NCI-H2029 treated with DMSO at 0.1 percent for 48 hours (cell line): ENCODE measurements around the gene DDX1.
"Not testable (repeated sequence)": the region's sequence is repeated elsewhere in the genome, so short reads cannot be mapped to it uniquely, and the experiment has no call there.

Experiments
- DNase-seq: peaks from one replicate; lab custom pipeline; 2025; lab: John Stamatoyannopoulos, UW

Gene DDX1

DNA sequence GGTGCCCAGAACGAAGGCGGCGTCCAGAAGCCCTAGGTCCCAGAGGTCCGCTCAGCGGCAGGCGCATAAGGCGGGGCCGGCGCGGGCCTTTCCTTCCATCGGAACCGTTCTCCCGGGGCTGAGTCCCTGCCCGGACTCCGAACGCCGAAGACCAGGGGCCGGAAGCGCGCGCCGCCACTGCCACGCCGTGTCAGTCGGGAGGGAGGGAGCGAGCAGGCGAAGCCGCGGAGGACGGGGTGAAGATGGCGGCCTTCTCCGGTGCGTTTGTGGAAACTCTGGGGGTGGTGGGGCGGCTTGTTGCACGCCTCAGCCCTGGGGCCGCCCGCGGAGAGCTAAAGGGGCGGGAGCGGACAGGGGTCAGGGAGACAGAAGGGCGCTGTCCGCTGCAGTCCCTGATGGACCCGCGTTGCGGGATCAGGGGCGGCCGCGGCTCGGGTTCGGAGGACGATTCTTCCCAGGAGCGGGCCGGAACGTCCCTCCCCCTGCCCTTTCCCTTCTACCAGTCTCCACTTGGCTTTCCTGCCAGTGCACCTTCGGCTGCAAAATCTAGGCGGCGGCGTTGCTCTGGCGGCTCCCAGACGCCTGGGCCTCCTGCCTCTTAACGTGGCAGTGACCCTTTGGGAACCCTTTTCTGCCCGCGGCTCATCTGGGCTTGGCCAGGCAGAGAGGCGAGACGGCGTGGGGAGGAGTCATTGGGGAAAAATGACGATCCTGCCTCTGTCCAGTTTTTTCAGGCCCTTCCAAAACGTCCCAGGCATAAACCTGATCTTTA is at the start of gene DDX1:
TSS of gene DDX1 (plus strand) at position 177 of the 772 bp plus-strand sequence. CDS start at position 243, 66 bp downstream.
- DNase-seq, result peak; percentile 17

DNA sequence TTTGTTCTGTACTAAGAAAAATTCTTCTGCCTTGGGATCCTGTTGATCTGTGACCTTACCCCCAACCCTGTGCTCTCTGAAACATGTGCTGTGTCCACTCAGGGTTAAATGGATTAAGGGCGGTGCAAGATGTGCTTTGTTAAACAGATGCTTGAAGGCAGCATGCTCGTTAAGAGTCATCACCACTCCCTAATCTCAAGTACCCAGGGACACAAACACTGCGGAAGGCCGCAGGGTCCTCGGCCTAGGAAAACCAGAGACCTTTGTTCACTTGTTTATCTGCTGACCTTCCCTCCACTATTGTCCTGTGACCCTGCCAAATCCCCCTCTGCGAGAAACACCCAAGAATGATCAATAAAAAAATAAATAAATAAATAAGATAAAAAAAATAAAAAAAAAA is 49.4 kb upstream of the DDX1 start:
- not testable (repeated sequence) for DNase-seq

DNA sequence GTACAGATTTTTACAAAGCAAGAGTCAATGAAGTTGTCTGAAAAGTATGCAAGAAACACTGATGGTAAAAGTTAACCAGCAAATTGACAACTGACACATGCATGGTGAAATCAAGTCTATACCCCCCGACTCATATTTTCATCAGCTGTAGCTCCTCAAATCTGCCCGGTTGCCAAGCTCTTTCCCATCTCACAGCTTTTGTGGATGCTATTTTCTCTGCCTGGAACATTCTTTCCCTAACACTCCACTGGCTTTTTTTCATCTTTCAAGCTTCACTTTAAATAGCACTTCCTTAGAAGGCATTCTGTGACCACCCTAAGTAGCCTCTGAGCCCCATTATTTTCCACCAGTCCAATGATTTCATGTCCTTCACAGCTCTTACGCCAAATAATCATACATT is 48.6 kb upstream of the DDX1 start:
- DNase-seq, result no peak

DNA sequence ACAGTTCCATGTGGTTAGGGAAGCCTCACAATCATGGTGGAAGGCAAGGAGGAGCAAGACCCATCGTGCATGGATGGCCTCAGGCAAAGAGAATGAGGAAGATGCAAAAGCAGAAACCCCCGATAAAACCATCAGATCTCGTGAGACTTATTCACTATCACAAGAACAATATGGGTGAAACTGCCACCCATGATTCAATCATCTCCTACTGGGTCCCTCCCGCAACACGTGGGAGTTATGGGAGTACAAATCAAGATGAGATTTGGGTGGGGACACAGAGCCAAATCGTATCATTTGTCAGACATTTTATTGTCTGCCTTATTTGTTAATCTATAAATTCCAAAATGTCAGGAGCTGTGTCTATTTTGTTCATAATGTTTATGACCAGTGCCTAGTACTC is 48.1 kb upstream of the DDX1 start:
- no peak for DNase-seq

DNA sequence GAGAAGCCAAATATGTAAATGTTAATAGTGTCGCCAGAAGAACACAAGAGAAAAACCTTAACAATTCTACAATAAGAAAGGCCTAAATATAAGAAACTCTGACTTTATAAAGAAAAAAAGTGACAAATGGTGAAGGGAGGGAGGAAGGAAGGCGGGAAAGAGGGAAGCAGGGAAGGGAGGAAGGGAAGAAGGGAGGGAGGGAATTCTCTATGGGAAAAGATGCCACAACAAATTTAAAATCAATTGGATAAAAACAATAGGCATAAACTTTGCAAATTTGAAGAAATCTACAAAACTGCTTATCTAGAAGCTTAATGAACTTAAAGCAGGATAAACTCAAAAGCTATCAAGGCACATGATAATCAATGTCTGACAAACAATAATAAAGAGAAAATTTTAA is 47.4 kb upstream of the DDX1 start:
- DNase-seq, result no peak

DNA sequence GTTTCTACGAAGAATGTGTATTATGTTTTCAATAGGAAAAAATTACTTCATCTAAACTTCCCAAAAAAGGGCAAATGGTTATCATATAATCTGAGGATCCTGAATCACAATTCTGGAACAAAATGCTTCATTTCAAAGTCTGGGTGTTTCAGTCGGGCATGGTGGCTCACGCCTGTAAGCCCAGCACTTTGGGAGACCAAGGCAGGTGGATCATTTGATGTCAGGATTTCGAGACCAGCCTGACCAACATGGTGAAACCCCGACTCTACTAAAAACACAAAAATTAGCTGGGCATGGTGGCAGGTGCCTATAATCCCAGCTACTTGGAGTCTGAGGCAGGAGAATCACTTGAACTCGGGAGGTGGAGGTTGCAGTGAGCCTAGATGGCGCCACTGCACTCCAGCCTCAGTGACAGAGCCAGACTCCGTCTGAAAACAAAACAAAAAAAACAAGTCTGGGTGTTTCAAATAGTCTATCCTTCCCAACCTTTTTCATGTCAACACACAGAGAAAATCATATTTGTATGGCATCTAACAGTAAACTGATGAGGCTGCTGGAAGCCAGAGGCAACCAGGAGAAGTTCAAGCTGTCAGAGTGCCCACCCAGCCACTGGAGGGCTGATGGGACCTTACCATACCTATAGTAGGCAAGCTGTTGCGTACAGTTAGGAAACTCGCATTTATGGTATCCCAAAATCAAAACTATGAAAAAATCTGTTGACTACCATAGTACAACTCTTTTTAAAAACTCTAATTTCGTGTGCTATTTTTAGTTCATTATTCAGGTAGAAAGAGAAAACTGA is 45.2 kb upstream of the DDX1 start:
- DNase-seq, result no peak

DNA sequence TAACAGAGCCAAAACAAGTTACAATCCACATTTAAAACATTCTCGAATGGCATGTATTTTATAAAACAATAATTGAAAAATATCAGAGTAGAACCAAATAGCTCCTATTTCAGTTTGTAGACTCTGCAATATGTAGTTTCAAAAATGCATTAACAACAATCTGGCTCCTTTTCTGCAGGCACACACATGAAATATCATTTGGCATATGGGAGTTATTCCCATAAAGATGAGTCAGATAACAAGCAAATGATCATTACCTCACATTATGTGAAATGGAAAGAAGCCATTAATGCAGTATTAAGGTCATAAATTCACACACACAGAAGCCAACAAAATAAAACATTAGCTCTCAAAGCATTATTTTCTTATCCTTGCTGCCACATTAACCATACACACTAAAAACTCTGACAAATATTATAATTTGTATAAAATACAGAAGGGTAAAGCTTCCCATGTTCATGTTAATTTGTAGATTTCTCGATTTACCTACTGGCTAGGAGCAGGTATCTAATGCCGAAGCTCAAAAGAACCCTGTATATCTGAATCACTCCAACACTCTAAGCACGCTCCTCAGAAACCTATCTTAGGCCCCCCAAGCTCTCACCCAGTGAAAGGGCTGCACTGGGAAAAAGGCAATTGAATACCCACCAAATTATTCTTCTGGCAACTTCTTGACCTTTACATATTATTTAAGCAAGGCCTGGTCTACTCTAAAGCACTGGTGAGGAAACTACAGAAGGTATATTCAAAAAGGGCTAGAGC is 44.4 kb upstream of the DDX1 start:
- no peak for DNase-seq

DNA sequence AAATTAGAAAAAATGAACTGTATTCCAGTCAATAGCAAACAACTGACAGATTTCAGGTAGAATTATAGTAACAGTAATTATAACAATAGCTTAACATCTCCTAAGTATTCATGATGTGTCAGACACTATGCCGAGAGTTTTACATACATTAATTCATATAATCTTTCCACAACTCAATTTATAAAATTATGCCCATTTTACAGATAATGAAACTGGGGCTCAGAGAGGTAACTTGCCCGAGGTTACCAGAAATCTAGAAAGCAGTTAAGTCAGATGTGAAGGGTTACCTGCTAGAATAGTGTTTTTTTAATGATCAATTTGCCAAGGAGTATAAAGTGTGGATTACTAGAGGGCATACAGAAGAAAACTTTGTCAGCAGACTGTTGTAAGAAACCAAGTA is 42.7 kb upstream of the DDX1 start:
- no peak for DNase-seq

DNA sequence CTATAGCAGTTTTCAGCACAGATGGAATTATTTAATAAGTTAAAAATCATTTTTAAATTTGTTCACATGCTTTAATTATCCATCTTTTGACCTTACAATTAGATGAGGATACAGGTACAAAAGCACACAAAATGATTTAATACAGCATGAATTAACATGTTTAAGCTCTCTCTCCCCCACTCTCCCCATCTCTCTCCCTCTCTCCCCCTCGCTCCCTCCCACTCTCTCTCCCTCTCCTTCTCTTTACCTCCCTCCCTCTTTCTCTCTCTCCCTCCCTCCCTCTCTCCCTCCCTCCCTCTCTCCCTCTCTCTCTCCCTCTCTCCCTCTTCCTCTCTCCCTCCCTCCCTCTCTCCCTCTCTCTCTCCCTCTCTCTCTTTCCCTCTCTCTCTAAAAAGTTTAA is 38.1 kb upstream of the DDX1 start:
- DNase-seq, result no peak

DNA sequence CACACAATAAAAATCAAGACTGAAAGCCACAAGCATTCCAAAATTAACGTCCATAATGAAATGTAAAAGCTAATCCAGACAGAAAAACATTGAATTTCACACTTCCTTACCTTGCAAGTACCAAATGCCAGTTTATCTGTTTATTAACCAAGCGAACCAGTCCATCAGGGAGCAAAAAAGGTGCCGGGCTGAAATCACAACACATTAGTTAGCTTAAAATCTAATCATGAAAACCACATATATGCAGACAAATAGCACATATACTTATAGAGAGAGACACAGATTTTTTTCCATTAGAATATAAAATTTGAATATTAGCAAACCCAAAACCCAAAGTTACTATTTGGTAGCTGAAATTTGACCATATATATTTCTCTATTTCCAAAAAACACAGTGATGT is 37.7 kb upstream of the DDX1 start:
- DNase-seq, result no peak

DNA sequence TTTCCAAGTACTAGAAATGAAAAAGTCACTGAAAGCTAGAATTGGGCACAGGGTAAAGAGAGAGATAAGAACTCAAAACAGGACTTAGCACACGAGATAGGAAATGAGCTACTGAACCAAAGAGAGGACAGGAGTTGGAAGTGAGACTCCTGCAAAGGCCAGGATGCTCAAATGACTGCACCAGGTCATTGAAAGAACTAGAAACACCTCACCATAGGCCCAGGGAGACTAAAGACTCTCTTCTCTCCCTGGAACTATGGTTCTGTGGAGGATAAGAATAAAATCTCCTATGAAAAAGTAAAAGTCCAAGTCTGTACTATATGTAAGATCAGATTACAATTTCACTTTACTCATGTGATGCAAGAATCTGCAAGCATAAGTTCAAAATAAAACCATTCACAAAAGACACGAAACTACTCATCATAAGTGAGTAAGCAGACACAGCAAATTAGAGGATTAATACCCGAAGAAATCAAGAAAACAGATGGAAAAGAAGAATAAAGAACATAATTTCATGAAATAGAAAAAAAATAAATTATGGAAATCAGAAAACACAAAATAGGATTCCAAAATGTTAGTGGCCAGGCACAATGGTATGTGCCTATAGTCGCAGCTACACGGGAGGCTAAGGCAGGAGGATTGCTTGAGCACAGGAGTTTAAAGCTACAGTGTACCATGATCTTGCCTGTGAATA is 37.0 kb upstream of the DDX1 start:
- DNase-seq, result no peak

DNA sequence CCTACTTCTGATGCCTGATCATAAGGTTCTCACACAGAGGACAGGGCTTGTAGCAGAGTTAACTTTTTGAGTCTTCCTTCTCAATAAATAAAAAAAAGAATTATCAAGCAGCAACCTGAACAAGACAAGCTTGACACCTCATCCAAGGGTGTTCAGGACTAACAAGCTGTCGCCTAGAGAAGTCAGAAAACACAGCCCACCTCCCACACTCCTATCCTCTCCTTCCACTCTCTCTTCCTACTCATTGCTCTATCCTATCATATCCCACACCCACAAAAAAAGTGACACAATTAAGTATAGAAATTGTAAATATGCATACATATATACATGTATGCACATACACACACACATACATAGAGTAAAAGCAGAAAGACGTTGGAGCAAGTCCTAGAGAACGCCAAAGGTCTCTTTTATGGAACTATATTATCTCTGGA is 35.9 kb upstream of the DDX1 start:
- DNase-seq, result no peak

DNA sequence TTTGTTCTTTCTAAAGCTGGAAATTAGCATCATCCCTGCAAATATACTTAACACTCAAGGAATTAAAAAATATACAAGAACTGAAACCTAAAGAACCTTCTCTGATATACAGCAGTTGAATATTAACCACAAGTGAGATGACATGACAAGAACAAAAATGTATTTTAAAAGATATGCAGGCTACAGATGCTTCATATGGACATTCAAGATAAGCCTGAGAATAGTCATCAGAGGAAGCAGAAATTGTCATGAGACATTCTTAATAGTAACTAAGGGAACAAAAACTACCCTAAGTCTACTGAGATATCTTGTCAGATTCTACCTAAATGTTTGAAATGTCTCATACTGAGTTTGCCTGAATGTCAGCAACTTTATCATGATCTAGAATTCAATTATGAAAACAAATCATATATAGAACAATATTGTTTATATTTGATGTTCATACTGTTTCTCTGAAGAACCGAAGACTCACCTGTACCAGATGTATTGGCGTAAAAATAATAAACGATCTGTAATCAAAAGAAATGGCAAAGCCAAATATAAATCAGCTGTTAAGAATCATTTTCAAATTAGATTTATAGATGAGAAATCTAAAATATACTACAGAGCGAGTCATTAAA is 35.2 kb upstream of the DDX1 start:
- no peak for DNase-seq

DNA sequence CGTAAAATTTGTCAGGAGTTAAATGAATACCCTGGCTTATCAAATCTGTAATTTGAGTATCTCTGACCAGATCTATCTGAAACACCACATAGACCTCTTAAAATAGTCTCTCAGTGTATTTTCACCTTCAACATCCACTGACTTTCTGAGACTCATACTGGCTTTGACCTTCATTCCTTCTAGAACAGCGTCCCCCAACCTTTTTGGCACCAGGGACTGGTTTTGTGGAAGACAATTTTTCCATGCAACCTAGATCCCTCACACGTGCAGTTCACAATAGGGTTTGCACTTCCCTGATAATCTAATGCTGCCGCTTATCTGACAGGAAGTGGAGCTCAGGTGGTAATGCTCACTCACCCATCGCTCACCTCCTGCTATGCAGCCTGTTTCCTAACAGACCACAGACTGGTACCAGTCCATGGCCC is 33.8 kb upstream of the DDX1 start:
- DNase-seq, result no peak

DNA sequence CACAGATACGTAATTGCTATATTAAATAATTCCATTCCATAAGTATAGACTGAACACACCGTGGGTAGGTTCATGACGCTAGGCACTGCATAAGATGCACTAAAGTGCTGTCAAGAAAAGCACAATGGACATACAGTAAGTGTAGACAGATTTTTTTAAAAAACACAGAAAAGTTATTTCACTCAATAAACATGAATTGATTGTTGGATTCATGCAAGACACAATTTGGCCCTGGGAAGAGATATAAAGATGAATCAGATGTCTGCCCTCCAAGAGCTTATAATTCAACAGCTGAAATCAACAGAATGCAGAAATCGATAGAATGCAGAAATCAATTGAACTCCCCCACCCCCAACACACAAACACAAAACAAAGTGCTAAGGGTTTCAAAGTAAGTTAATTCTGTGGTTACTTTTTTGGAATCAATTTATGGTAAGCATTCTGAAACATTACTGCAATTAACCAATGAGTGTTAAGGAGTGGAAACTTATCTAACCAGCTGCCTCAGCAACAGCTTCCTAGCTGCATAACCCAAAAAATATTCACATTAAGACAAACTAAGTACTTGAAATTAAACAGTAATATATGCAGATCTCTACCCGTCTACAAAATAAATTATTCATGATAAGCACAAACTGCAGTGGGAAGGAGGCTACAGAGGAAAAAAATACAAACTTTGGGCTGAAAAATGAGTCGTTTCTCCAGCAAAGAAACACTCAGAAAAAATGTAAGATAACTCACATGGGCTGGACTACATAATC is 32.1 kb upstream of the DDX1 start:
- DNase-seq, result no peak

DNA sequence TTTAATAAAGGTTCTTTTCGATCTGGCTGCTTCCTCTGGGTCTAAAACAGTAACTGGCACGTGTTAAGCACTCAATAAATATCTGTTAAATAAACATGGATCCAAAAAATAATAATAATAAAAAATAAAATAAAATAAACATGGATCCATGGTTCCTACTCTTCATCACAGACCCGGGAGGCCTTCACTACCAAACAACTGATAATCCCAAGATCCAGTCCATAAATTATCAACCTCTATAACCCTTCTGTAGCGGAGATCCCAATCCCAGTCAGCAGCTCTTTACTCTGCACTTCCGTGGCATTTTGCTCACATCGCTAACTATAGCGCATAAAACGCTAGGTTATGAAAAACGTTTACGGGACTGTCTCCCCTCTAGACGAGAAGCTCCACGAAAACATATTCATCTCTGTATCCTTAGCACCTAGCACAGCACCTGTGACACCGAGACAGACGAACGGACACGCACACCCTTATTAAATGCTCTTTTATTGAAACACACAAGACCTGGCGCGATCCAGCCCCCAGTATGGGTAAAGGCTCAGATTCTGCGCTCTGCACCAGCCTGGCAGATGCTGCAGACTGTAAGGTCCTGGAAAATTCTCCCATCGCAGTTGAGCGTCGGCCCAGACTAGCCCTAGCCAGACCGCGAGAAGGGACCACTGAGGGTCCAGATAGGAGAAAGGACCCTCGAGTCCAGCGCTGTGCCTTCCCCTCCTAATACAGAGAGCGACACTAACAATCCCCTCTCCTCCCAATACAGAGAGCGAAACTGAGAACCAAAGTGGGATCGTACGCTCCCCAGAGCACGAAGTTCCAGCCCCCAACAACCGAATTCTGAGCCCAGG is 31.3 kb upstream of the DDX1 start:
- DNase-seq, result no peak

DNA sequence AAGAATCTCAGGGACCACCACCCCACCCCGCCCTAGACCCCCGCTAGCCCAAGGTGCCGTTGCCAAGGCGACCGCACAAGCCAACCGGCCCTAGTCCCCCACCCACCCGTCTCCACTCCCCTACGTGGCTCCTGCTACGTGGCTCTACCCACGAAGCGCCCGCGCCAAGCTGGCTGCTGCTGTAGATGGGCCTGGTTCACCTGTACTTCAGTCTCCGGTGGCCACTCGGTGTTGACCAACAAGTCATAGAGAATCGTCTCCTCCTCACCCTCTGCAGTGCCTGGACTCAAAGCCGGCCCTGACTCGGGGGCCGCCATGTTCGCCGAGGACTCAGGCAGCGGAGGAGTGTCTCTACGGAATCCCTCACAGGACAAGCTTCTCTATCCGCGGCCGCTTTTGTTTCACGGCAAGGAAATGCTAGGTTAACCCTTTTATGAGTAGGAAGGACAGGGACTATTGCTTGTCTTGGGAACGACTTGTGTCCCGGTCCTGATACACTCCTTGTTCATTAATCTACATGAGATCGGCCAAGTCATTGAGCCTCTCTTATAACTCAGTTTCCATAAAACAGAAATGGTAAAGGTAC is 30.6 kb upstream of the DDX1 start, which contains the start of gene NBAS:
TSS of gene NBAS (minus strand) at position 347 of the 586 bp plus-strand sequence. CDS start at position 317, 30 bp downstream.
- peak; percentile 31 for DNase-seq

DNA sequence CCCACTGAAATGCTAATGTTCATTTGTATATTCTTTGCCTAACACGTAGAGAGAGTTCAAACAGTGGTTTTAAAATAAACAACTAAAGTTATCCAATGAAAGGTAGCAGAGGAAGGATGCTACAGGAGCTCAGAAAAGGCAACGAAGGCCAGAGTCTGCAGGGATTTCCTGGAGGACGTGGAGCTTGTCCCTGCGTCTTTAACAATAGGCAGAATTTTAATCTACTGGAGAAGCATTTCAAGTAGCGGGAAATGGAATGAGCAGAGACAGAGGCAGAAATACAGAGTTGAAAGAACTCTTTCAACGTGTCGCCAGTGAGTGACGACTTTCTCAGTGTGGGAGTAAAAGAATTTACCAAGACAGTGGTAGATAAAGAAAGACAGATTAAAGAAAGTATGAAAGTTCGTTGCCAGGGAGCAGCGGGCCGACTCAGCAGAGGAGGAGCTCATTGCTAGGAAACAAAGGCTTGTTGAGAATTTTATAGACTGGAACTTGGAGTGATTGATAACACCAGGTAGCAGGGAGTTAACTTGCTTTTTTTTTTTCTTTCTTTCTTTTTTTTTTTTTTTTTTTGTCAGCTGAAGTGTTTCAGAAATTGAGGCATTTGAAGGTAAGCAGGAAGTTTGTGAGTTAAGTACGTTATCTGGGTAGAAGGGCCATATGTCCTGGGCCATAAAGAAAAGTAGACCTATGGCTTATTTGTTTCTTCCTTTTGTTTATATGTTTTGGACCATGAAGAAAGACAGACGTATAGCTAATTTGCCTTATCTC is 29.9 kb upstream of the DDX1 start:
- no peak for DNase-seq
